GM12878 (cell line): ENCODE results near the gene PLA2G4E. TPM values are rescaled to one million over a fixed set of nuclear protein-coding genes. Genes with fewer than 3 reads are reported as not detected.

Experiments
- ASH2L ChIP-seq: fragments of 300-600, 200-600 bp; sonication (generic); IDR thresholded peaks from 2 replicates; pipeline ENCODE4 v1.6.1; 2017; ENCODE audit warnings: low read depth, mild to moderate bottlenecking, borderline replicate concordance
- HDGF ChIP-seq: fragments of 450-650 bp; IDR thresholded peaks from 2 replicates; pipeline ENCODE4 v1.6.1; 2016; ENCODE audit warnings: antibody characterized with exemption
- IKZF2 ChIP-seq, 2 experiments: fragments of 450-650 bp; IDR thresholded peaks; 2 replicates each; pipeline ENCODE4 v1.6.1; 2017; ENCODE audit warnings: mild to moderate bottlenecking in 2 of 2, moderate library complexity in 2 of 2
- JUNB ChIP-seq: IDR thresholded peaks from 2 replicates; pipeline ENCODE4 v1.6.1; 2016; ENCODE audit warnings: antibody characterized with exemption, mild to moderate bottlenecking
- MEF2B ChIP-seq: fragments of 450-650 bp; IDR thresholded peaks from 2 replicates; pipeline ENCODE4 v1.6.1; 2018; ENCODE audit warnings: mild to moderate bottlenecking, moderate library complexity; ENCODE audit not compliant: partially characterized antibody, poor library complexity, severe bottlenecking
- NBN ChIP-seq: fragments of 450-650 bp; IDR thresholded peaks from 2 replicates; pipeline ENCODE4 v1.6.1; 2016
- NR2C2 ChIP-seq: IDR thresholded peaks from 2 replicates; pipeline ENCODE4 v1.6.1; 2011; ENCODE audit warnings: borderline replicate concordance, low read depth; ENCODE audit not compliant: control insufficient read depth, insufficient read length
- PML ChIP-seq: IDR thresholded peaks from 2 replicates; pipeline ENCODE4 v1.6.1; 2012; ENCODE audit warnings: low read length, inconsistent platforms
- SUZ12 ChIP-seq: fragments of 200-600 bp; sonication (generic); IDR thresholded peaks from one replicate; pipeline ENCODE4 v1.6.1; 2018; ENCODE audit warnings: antibody characterized with exemption, mild to moderate bottlenecking; ENCODE audit not compliant: unreplicated experiment
- TCF3 ChIP-seq: IDR thresholded peaks from 2 replicates; pipeline ENCODE4 v1.6.1; 2012; ENCODE audit warnings: low read depth, mild to moderate bottlenecking, low read length, borderline replicate concordance; ENCODE audit not compliant: insufficient read depth
- YBX1 ChIP-seq: fragments of 450-650 bp; IDR thresholded peaks from 2 replicates; pipeline ENCODE4 v1.6.1; 2016; ENCODE audit warnings: antibody characterized with exemption
- polyA plus RNA-seq, 11 experiments: library from polyadenylated mRNA; depleted of rRNA in 4 of 11; unstranded in 6 of 11; stranded (reverse) in 5 of 11; fragments of >200 nt; fragmentation: Nextera tagmentation in 4 of 11; fragmentation: Illumina TruSeq in 1 of 11; extraction: Ambion mirVana in 4 of 11; extraction: Trizol in 1 of 11; gene quantifications; 1 replicate in 1 of 11; 2 replicates in 10 of 11; pipeline versions ENCODE4 v1.2.1 to v1.2.3, GENCODE V29; 2011 to 2016; ENCODE audit warnings: inconsistent platforms in 2 of 11, missing spikeins in 2 of 11, low read depth in 1 of 11
- total RNA-seq, 4 experiments: library from RNA; depleted of rRNA in 3 of 4; stranded (reverse); fragments of >200 nt in 3 of 4; fragmentation: Illumina TruSeq in 1 of 4; extraction: Trizol in 1 of 4; gene quantifications; 2 replicates each; pipeline versions ENCODE4 v1.2.1 to v1.2.3, GENCODE V29; 2013 to 2021
- TF ChIP-seq, protein P1 (sequence below): fragments of 450-650 bp; IDR thresholded peaks from 2 replicates; pipeline ENCODE4 v1.6.1; 2017; ENCODE audit warnings: borderline replicate concordance
- TF ChIP-seq, protein P2 (sequence below): fragments of 450-650 bp; IDR thresholded peaks from 2 replicates; pipeline ENCODE4 v1.6.1; 2016; ENCODE audit warnings: mild to moderate bottlenecking

Gene PLA2G4E
- total and polyA plus RNA-seq, 10 of the 15 experiments (the other 5 are each of a cell fraction or from before 2014, with no cell fraction given), result 0.05 to 0.32 (median 0.06) TPM; not detected in 5

DNA sequence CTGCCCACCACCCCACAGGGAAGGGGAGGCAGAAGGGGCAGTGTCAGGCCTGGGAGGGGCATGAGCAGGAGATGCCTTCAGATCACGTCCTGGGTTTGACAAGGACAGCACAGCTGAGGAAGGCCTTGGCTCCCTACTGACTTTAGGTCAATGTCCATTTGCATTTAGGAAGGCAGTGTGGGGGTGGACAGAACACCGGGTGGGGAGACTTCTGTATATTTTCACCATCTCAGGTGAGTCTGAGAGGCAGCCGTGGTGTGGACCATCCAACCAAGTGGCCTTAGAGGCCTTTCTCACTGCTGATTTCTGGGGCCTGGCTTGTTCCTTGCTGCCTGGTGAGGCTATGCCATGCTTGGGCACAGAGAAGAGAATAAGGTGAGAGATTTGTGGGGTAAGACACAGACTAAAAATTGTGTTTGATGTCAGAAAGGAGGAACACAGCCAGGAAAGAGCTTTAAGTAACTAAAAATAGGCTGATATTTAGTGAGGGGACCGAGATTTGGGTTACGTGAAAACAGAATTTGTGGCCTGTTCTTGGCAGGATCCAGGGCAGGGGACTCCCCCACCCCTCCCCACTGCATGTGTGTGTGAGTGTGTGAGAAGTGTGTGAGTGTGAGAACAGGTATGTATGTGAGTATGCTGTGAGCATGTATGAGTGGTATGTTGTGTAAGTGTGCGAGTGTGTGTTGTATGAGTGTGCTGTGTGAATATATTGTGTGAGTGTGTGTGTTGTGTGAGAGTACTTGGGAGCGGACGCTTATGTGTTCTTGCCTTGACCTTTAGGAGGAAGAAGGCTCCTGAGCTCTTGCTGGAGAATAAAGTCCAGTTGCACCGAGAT, 11.8 kb upstream of the PLA2G4E start (continued):
- TF ChIP-seq, protein P1, sequence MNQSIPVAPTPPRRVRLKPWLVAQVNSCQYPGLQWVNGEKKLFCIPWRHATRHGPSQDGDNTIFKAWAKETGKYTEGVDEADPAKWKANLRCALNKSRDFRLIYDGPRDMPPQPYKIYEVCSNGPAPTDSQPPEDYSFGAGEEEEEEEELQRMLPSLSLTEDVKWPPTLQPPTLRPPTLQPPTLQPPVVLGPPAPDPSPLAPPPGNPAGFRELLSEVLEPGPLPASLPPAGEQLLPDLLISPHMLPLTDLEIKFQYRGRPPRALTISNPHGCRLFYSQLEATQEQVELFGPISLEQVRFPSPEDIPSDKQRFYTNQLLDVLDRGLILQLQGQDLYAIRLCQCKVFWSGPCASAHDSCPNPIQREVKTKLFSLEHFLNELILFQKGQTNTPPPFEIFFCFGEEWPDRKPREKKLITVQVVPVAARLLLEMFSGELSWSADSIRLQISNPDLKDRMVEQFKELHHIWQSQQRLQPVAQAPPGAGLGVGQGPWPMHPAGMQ, result no peak
- TF ChIP-seq, protein P2, sequence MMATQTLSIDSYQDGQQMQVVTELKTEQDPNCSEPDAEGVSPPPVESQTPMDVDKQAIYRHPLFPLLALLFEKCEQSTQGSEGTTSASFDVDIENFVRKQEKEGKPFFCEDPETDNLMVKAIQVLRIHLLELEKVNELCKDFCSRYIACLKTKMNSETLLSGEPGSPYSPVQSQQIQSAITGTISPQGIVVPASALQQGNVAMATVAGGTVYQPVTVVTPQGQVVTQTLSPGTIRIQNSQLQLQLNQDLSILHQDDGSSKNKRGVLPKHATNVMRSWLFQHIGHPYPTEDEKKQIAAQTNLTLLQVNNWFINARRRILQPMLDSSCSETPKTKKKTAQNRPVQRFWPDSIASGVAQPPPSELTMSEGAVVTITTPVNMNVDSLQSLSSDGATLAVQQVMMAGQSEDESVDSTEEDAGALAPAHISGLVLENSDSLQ, result no peak
- TF ChIP-seq IKZF2 (IDR thresholded peaks at IDR 0.05) (0 out of 4 replicates have a peak, but pooled peaks of 1 of the 2 experiments have one; percentile 13), MEF2B (peak; percentile 12), NR2C2 (no peak), TCF3 (peak; percentile 24; the same call in 1 of the 2 replicates), ASH2L (no peak), JUNB (no peak), PML (no peak), SUZ12 (no peak), YBX1 (no peak), HDGF (peak; percentile 88; the same call in 1 of the 2 replicates), NBN (0 out of 2 replicates have a peak, but pooled peaks have one; percentile 39)
